ENCODE data around the gene CASZ1. TPM values are rescaled to one million over a fixed set of nuclear protein-coding genes. Genes with fewer than 3 reads are reported as not detected.

CASZ1 gene
- total RNA-seq, 1 experiment from 2014 or later, result 11.7 TPM

DNA sequence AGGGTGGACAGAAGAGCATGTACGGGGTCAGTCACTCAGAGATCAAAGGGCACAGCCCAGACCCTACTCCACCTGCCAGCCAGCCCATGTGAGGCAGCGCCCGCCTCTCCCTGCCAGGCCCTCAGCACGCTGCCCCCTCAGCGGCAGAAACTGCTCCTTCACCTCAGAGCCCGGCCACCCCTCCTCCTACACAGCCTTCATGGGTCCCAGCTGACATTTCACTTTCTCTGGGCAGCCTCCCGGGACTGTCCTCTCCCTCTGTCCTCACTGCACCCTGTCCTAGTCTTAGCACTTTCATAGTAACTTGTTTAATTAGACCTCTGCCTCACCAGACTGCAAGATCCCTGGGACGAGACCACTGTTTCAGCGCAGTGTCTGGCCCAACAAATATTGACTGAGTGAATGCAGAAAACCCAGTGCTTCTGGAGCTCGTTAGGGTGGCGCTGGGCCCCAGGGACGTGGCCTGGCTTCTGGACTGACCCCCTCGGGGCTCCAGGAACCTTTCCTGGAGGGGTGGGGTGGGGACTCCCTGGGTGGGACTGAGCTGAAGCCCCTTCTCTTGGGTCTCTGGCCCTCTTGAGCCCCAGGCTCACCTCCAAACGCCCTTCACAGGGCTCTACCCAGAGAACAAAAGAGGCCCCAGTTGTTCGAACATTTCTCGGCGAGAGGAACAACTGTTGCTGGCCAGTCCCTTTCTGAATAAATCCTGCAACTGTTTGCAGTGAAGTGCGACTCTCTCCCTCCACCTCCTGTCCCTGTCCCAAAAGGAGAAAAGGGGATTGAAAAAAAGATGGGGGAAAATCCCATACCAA is 114.9 kb downstream of the CASZ1 start:
- peak overlapping the region; percentile 56 for H3K27ac Mint-ChIP-seq
- peaks cover 65% of the 10 kb centered on the region for H3K4me1 Mint-ChIP-seq
- DNase-seq (ENCODE audit: low spot score), result no peak
- H3K9me3 Mint-ChIP-seq, result no peaks in the 10 kb centered on the region
- H3K4me3 Mint-ChIP-seq, result no peak overlapping the region
- TF ChIP-seq, protein P1, sequence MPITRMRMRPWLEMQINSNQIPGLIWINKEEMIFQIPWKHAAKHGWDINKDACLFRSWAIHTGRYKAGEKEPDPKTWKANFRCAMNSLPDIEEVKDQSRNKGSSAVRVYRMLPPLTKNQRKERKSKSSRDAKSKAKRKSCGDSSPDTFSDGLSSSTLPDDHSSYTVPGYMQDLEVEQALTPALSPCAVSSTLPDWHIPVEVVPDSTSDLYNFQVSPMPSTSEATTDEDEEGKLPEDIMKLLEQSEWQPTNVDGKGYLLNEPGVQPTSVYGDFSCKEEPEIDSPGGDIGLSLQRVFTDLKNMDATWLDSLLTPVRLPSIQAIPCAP (CRISPR knock-in tag; IDR thresholded peaks at IDR 0.05), result no peak
- TF ChIP-seq, protein P2, sequence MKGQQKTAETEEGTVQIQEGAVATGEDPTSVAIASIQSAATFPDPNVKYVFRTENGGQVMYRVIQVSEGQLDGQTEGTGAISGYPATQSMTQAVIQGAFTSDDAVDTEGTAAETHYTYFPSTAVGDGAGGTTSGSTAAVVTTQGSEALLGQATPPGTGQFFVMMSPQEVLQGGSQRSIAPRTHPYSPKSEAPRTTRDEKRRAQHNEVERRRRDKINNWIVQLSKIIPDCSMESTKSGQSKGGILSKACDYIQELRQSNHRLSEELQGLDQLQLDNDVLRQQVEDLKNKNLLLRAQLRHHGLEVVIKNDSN (CRISPR knock-in tag; IDR thresholded peaks at IDR 0.05), result no peak
- TF ChIP-seq, protein P3, sequence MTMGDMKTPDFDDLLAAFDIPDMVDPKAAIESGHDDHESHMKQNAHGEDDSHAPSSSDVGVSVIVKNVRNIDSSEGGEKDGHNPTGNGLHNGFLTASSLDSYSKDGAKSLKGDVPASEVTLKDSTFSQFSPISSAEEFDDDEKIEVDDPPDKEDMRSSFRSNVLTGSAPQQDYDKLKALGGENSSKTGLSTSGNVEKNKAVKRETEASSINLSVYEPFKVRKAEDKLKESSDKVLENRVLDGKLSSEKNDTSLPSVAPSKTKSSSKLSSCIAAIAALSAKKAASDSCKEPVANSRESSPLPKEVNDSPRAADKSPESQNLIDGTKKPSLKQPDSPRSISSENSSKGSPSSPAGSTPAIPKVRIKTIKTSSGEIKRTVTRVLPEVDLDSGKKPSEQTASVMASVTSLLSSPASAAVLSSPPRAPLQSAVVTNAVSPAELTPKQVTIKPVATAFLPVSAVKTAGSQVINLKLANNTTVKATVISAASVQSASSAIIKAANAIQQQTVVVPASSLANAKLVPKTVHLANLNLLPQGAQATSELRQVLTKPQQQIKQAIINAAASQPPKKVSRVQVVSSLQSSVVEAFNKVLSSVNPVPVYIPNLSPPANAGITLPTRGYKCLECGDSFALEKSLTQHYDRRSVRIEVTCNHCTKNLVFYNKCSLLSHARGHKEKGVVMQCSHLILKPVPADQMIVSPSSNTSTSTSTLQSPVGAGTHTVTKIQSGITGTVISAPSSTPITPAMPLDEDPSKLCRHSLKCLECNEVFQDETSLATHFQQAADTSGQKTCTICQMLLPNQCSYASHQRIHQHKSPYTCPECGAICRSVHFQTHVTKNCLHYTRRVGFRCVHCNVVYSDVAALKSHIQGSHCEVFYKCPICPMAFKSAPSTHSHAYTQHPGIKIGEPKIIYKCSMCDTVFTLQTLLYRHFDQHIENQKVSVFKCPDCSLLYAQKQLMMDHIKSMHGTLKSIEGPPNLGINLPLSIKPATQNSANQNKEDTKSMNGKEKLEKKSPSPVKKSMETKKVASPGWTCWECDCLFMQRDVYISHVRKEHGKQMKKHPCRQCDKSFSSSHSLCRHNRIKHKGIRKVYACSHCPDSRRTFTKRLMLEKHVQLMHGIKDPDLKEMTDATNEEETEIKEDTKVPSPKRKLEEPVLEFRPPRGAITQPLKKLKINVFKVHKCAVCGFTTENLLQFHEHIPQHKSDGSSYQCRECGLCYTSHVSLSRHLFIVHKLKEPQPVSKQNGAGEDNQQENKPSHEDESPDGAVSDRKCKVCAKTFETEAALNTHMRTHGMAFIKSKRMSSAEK (CRISPR knock-in tag; IDR thresholded peaks at IDR 0.05; ENCODE audit: borderline replicate concordance), result no peak
- no peak for TF ChIP-seq SMAD3 (CRISPR knock-in tag; IDR thresholded peaks at IDR 0.05; ENCODE audit: borderline replicate concordance)
- TF ChIP-seq, protein P4, sequence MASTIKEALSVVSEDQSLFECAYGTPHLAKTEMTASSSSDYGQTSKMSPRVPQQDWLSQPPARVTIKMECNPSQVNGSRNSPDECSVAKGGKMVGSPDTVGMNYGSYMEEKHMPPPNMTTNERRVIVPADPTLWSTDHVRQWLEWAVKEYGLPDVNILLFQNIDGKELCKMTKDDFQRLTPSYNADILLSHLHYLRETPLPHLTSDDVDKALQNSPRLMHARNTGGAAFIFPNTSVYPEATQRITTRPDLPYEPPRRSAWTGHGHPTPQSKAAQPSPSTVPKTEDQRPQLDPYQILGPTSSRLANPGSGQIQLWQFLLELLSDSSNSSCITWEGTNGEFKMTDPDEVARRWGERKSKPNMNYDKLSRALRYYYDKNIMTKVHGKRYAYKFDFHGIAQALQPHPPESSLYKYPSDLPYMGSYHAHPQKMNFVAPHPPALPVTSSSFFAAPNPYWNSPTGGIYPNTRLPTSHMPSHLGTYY (CRISPR knock-in tag; IDR thresholded peaks at IDR 0.05), result no peak
- no peak for TF ChIP-seq ZNF423 (CRISPR knock-in tag; IDR thresholded peaks at IDR 0.05)
- TF ChIP-seq TEAD4 (CRISPR knock-in tag; IDR thresholded peaks at IDR 0.05), result no peak
- TF ChIP-seq TCF7 (CRISPR knock-in tag; IDR thresholded peaks at IDR 0.05; ENCODE audit: low read depth), result no peak
- TF ChIP-seq NFYB (CRISPR knock-in tag; conservative IDR thresholded peaks at IDR 0.05; ENCODE audit: low read depth), result no peak
- TF ChIP-seq, protein P5, sequence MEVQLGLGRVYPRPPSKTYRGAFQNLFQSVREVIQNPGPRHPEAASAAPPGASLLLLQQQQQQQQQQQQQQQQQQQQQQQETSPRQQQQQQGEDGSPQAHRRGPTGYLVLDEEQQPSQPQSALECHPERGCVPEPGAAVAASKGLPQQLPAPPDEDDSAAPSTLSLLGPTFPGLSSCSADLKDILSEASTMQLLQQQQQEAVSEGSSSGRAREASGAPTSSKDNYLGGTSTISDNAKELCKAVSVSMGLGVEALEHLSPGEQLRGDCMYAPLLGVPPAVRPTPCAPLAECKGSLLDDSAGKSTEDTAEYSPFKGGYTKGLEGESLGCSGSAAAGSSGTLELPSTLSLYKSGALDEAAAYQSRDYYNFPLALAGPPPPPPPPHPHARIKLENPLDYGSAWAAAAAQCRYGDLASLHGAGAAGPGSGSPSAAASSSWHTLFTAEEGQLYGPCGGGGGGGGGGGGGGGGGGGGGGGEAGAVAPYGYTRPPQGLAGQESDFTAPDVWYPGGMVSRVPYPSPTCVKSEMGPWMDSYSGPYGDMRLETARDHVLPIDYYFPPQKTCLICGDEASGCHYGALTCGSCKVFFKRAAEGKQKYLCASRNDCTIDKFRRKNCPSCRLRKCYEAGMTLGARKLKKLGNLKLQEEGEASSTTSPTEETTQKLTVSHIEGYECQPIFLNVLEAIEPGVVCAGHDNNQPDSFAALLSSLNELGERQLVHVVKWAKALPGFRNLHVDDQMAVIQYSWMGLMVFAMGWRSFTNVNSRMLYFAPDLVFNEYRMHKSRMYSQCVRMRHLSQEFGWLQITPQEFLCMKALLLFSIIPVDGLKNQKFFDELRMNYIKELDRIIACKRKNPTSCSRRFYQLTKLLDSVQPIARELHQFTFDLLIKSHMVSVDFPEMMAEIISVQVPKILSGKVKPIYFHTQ (CRISPR knock-in tag; IDR thresholded peaks at IDR 0.05), result no peak
- TF ChIP-seq ZNF138 (CRISPR knock-in tag; conservative IDR thresholded peaks at IDR 0.05), result no peak
- TF ChIP-seq, protein P6, sequence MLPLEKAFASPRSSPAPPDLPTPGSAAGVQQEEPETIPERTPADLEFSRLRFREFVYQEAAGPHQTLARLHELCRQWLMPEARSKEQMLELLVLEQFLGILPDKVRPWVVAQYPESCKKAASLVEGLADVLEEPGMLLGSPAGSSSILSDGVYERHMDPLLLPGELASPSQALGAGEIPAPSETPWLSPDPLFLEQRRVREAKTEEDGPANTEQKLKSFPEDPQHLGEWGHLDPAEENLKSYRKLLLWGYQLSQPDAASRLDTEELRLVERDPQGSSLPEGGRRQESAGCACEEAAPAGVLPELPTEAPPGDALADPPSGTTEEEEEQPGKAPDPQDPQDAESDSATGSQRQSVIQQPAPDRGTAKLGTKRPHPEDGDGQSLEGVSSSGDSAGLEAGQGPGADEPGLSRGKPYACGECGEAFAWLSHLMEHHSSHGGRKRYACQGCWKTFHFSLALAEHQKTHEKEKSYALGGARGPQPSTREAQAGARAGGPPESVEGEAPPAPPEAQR (CRISPR knock-in tag; IDR thresholded peaks at IDR 0.05), result no peak
- TF ChIP-seq ZNF121 (CRISPR knock-in tag; IDR thresholded peaks at IDR 0.05), result no peak
- no peak for TF ChIP-seq OVOL2 (CRISPR knock-in tag; IDR thresholded peaks at IDR 0.05; ENCODE audit: borderline replicate concordance)
- CTCF ChIA-PET, result interaction anchor here (1.0 to 1.5 kb wide), 3 partner anchors 9 to 186 kb away, joined by 3 to 6 read pairs (median 4); no protein-coding TSS in a partner anchor
- H3K27me3 Mint-ChIP-seq (ENCODE audit: low read depth), result no peaks in the 10 kb centered on the region; the same call in 1 of the 2 replicates
- POLR2A ChIA-PET, result interaction anchor here (0.6 kb wide), 1 partner anchor 115 kb away, joined by 3 read pairs; the partner anchor contains the start of gene CASZ1
- H3K36me3 Mint-ChIP-seq, result no peaks in the 10 kb centered on the region
- no peak for ATAC-seq

Data from WTC11 (cell line).